Measurements from ENCODE around the gene STAMBP.

Gene STAMBP

GRCh38 chr2:73908689-73909652 is 80.2 kb downstream of the STAMBP start:
- DNase-seq (ENCODE audit: low read depth), result no peak
- H3K4me3 ChIP-seq (ENCODE audit: low read length), result no peak overlapping the region
- no peak for TF ChIP-seq CTCF (IDR thresholded peaks at IDR 0.05; ENCODE audit: insufficient read depth, low read depth, low read length, missing control alignments)

GRCh38 chr2:73910873-73911547 is 82.2 kb downstream of the STAMBP start:
- no peak overlapping the region for H3K4me3 ChIP-seq (ENCODE audit: low read length)
- no peak for TF ChIP-seq CTCF (IDR thresholded peaks at IDR 0.05; ENCODE audit: insufficient read depth, low read depth, low read length, missing control alignments)

GRCh38 chr2:73911548-73912208 is 82.9 kb downstream of the STAMBP start:
- DNase-seq (ENCODE audit: low read depth), result no peak
- H3K4me3 ChIP-seq (ENCODE audit: low read length), result no peak overlapping the region
- TF ChIP-seq CTCF (IDR thresholded peaks at IDR 0.05; ENCODE audit: insufficient read depth, low read depth, low read length, missing control alignments), result no peak

More at GRCh38 chr2:73910873-73911547, 82.2 kb downstream of the STAMBP start:
- no peak for DNase-seq (ENCODE audit: low read depth)

- no peak for DNase-seq (ENCODE audit: low read depth)
- no peak for TF ChIP-seq CTCF (IDR thresholded peaks at IDR 0.05; ENCODE audit: insufficient read depth, low read depth, low read length, missing control alignments)
- H3K4me3 ChIP-seq (ENCODE audit: low read length), result no peak overlapping the region
Observed at GRCh38 chr2:73913414-73914054, 84.8 kb downstream of the STAMBP start.

GRCh38 chr2:73914667-73915066 is 85.9 kb downstream of the STAMBP start:
- H3K4me3 ChIP-seq (ENCODE audit: low read length), result no peak overlapping the region
- TF ChIP-seq CTCF (IDR thresholded peaks at IDR 0.05; ENCODE audit: insufficient read depth, low read depth, low read length, missing control alignments), result no peak
- DNase-seq (ENCODE audit: low read depth), result no peak

- TF ChIP-seq CTCF (IDR thresholded peaks at IDR 0.05; ENCODE audit: insufficient read depth, low read depth, low read length, missing control alignments), result no peak
Observed at GRCh38 chr2:73915437-73915993, 86.8 kb downstream of the STAMBP start.

More at GRCh38 chr2:73915437-73915993, 86.8 kb downstream of the STAMBP start:
- no peak overlapping the region for H3K4me3 ChIP-seq (ENCODE audit: low read length)
- no peak for DNase-seq (ENCODE audit: low read depth)
